Iris pigment epithelial cell (primary cell): ENCODE data around the gene ANAPC2.

Experiments
- DNase-seq: peaks from one replicate; pipeline ENCODE4 v3.0.0-alpha.2; 2011; ENCODE audit warnings: low read depth

Gene ANAPC2, protein sequence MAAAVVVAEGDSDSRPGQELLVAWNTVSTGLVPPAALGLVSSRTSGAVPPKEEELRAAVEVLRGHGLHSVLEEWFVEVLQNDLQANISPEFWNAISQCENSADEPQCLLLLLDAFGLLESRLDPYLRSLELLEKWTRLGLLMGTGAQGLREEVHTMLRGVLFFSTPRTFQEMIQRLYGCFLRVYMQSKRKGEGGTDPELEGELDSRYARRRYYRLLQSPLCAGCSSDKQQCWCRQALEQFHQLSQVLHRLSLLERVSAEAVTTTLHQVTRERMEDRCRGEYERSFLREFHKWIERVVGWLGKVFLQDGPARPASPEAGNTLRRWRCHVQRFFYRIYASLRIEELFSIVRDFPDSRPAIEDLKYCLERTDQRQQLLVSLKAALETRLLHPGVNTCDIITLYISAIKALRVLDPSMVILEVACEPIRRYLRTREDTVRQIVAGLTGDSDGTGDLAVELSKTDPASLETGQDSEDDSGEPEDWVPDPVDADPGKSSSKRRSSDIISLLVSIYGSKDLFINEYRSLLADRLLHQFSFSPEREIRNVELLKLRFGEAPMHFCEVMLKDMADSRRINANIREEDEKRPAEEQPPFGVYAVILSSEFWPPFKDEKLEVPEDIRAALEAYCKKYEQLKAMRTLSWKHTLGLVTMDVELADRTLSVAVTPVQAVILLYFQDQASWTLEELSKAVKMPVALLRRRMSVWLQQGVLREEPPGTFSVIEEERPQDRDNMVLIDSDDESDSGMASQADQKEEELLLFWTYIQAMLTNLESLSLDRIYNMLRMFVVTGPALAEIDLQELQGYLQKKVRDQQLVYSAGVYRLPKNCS

DNA sequence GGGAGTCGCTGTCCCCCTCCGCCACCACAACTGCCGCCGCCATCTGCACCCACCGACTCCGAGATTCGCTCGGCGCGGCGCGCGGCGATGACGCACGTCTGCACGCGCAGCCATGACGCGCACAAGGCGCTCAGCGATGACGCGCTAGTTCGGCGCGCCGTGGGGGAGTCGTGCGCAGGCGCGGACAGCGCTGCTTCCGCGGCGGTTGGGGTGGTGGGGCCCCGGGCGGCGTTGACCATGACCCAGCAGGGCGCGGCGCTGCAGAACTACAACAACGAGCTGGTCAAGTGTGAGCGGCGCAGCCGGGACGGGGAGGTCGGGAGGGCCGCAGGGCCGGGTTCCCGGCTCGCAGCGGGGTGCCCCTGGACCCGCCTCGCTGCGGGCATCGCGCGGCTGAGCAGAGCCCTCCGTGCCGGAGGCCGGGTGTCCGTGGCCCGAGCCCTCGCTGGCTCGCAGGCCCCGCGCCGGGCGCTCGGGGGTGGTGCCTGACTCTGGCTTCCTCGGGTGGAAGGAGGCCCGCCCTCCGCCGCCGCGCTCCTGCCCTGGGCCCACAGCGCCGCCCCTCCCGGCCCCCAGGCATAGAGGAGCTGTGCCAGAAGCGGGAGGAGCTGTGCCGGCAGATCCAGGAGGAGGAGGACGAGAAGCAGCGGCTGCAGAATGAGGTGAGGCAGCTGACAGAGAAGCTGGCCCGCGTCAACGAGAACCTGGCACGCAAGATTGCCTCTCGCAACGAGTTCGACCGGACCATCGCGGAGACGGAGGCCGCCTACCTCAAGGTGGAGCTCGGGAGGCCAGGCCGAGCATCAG, at the start of gene ANAPC2, which contains the start of gene SSNA1:
TSS of gene ANAPC2 (minus strand) at position 71 of the 807 bp plus-strand sequence. CDS start at position 43, 28 bp downstream.
TSS of gene SSNA1 (plus strand) at position 187 of the 807 bp plus-strand sequence. CDS start at position 238, 51 bp downstream.
- peak; percentile 88 for DNase-seq

DNA sequence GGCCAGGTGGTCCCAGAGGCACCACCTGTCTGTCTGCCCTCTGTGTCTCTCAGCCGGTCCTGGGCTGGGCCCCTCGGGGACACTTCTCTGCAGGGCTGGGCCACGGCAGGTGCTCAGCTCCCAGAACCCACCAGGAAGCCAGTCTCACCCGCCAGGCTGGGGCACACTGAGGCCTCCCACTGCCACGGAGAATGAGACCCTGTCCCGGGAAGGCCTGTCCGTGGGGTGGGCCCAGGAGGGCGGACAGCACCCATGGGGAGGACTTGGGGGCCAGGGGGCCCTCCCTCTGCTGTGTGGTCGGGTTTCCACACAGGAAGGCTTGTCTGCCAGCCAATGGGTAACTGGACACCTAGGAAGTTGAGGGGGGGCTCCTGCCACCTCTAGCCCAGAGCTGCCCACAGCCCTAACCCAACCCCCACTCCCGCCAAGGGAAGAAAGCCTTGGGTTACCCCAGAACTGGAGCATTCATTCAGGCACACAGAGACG, 48.6 kb upstream of the ANAPC2 start:
- no peak for DNase-seq

DNA sequence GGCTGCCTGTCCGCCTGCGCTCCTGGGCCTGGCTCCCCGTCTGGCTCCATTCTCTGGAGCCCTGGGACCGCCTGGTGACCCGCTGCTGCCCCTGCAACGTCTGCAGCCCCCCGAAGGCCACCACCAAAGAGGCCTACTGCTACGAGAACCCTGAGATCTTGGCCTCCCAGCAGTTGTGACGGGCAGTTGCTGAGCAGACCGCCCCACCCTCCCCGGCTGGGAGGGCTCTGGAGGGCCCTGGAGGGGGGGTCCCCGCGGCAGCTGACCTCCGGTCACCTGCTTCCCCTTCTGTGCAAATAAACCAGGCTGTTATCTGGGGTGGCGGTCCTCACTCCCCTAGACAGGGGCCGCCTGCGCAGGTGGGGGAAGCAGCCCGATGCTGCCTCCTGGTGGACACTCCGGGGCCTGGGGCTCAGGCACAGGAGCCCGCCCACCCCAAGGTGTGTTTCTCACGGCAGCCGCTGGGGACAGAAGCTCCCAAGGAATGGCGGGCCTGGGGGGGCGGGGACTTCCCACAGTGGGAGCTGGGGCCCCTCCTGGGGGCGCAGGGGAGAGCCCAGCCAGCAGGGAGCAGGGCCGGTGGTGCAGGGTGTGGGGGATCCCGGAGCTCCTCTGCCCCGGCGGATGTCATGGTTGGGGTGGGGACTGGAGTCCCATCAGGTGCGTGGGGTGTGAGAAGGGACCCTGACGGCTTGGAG, 48.0 kb upstream of the ANAPC2 start:
- DNase-seq: peak; percentile 63

DNA sequence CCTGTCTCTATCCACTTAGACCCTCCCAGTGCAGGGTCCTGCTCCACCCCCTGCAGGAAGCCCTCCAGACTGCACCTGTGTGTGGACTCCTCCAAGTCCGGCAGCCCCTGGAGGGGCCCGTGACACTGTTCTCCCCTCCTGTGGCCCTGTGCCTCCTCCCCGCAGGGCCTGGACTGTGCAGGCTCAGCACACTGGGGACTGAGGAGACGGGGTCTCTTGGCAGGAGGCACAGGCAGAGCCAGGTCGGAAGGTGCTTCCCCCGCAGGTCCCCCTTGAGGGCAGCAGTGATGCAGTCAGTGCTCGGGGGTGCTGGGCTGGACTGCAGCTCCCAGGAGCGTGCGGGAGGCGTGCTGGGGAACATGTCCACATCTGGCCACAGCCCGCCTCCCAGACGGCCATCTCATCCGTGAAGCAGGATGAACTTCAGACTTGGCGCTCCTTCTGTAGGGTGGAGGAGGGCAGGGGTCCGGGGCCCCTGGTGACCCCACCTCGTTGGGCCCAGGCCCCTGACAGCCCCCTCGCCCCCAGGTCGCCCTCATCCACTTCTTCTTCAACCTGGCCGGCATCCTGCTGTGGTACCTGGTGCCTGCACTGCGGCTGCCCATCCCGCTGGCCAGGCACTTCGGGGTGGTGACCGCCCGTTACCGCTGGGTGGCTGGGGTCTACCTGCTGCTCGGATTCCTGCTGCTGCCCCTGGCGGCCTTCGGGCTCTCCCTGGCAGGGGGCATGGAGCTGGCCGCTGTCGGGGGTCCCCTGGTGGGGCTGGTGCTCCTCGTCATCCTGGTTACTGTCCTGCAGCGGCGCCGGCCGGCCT, 47.3 kb upstream of the ANAPC2 start:
- no peak for DNase-seq

DNA sequence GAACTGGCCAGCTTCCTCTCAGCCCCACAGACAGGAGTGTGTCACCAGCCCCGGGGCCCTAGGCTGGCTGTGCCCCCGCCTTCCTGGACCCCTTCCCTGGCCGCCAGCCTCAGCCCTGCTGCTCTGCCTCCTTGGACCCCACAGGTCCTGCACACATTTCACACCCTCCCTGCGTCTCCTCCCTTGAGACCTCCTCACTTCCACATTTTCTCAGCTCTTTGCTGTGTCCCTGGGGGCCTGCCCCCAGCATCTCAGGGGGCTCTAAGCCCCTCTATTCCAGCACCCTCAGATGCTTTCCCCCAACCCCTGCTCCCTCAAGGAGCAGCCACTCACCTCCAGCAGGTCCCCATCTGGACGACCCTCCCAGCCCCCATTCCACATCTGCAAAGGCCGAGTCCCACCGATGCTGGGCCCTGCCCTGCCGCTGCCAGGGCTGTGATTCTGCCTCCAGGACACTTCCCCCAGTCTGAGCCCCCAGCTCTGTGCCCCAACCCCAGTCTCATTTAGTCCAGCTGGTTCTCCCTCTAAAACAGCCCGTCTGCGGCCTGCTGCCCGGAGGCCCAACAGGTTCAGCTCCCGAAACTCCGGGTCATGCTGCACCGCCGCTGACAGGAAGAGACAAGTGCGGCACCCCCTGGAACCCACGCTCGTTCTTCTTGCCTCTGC, 46.5 kb upstream of the ANAPC2 start:
- no peak for DNase-seq

DNA sequence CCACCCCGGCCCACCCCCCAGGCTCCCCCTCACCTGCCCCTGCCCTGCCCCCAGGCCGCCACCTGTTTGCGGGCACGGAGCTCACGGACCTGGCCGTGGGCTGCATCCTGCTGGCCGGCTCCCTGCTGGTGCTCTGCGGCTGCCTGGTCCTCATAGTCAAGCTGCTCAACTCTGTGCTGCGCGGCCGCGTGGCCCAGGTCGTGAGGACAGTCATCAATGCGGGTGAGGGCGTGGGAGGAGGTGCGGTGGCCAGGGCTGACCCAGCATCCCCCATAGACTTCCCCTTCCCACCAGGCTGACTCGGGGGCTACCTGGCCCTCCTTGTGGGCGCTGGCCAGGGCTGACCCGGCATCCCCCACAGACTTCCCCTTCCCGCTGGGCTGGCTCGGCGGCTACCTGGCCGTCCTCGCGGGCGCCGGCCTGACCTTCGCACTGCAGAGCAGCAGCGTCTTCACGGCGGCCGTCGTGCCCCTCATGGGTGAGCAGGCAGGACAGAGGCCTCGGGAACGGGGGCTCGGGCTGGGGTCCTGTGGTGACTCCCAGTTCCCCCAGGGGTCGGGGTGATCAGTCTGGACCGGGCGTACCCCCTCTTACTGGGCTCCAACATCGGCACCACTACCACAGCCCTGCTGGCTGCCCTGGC, 45.8 kb upstream of the ANAPC2 start:
- DNase-seq: no peak

DNA sequence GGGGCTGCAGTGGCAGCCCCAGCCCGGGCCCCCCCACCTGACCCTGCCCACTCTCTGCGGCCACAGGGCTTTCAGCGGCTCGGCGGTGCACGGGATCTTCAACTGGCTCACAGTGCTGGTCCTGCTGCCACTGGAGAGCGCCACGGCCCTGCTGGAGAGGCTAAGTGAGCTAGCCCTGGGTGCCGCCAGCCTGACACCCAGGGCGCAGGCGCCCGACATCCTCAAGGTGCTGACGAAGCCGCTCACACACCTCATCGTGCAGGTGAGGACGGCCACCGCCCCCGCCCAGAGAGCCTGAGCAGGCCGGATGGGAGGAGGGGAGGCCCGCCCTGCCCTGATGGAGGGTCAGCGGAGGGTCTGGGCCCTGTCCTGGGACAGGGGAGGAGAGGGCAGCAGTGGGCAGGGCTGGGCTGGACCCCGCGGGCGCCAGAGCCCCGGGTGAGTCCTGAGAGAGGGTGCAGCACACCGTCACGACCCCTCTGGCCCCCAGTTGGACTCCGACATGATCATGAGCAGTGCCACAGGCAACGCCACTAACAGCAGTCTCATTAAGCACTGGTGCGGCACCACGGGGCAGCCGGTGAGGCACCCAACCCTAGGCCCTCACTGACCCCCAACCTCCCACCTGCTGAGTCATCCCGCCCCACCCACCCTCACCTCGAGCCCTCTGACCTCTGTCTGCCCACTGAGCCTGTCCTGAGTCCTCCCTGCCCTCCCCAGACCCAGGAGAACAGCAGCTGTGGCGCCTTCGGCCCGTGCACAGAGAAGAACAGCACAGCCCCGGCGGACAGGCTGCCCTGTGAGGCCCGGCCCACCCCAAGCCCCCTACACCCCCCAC, 45.0 kb upstream of the ANAPC2 start:
- no peak for DNase-seq

DNA sequence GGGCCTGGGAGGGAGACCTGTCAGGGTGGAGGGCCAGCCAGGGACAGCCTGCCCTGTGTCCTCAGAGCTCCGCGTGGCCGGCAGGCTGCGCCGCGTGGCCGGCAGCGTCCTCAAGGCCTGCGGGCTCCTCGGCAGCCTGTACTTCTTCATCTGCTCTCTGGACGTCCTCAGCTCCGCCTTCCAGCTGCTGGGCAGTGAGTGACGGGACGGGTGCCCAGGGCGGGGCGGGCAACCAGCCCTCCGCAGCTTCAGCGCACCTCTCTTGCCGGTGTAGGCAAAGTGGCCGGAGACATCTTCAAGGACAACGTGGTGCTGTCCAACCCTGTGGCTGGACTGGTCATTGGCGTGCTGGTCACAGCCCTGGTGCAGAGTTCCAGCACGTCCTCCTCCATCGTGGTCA, 44.1 kb upstream of the ANAPC2 start:
- no peak for DNase-seq

DNA sequence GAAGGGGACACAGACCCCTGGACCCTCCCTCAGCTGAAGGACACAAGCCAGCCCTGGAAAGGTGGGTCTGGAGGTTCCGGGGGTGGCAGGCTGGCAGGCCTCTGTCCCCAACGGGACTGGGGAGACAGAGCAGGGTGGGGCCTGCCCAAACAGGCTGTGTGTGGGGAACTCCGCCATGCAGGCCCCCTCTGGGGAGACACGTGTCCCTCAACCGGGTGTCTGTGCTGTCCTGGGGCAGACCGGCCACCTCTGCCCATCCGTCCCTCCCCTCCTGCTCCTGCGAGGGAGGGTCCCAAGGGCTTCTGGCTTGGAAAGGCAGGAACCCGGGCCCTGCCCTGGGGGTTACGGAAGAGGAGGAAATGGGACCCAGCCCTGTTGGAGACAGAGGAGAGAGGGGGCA, 43.7 kb upstream of the ANAPC2 start:
- DNase-seq: no peak

DNA sequence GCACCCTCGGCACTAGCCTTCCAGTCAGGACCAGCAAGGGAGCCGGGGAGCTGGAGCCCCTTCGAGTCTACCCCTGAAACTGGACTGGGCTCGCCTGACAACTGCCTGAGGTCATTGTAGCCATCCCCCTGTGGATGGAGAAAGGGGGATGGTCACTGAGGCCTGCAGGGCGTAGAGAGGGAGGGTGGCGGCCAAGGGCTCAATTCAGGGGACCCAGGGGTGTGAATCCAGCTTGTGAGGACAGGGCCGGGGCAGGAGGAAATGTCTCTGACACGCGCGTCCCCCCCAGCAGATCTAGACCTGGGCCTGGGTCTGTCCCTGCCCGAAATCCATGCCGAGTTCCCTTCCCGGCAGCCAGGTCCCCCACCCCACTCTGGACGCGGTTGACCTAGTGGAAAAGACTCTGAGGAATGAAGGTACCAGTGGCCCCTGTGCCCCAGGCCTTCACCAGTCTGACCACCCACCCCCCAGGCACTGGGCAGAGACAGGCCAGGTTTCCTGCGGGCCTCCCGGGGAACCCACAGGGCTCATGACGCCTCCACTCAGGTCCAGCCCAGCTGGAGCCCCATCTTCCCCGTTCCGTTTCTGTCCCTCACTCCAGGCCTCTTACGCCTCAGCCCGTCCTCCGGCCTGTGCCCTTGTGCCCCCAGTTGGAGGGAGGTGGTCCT, 43.1 kb upstream of the ANAPC2 start:
- DNase-seq: no peak

DNA sequence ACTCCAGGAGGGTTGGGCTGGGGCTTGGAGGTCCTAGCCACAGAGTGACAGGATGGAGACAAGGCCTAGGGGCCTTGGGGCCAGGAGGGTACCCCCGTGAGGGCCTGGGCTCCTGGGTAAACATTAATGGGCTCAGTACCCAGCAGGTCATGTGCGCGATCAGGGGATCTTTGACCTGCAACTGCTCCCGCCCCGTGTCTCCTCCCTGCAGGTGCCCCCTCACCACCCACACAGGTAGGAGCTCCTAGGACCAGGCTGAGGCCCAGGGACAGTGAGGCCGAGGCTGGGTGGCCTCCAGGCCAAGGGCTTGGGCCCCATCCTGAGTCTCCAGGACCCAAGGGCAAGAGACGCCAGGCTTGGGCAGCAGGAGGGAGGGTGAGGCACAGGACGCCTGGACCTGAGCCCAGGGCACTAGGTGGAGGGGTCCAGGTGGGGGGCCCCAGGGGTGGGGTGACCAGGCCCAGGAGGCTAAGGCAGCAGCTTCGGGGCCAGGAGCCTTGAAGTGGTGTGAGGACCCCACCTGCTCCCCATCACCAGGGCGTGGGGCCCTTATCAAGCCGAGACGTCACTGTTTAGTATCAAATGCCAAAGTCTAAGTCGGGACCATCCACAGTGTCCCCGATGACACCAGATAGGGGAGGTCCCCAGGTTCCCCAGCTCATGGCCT, 42.5 kb upstream of the ANAPC2 start, which contains the start of gene SLC34A3:
TSS of gene SLC34A3 (plus strand) at position 197 of the 667 bp plus-strand sequence. CDS start 802 bp downstream, outside the sequence.
- DNase-seq: no peak

DNA sequence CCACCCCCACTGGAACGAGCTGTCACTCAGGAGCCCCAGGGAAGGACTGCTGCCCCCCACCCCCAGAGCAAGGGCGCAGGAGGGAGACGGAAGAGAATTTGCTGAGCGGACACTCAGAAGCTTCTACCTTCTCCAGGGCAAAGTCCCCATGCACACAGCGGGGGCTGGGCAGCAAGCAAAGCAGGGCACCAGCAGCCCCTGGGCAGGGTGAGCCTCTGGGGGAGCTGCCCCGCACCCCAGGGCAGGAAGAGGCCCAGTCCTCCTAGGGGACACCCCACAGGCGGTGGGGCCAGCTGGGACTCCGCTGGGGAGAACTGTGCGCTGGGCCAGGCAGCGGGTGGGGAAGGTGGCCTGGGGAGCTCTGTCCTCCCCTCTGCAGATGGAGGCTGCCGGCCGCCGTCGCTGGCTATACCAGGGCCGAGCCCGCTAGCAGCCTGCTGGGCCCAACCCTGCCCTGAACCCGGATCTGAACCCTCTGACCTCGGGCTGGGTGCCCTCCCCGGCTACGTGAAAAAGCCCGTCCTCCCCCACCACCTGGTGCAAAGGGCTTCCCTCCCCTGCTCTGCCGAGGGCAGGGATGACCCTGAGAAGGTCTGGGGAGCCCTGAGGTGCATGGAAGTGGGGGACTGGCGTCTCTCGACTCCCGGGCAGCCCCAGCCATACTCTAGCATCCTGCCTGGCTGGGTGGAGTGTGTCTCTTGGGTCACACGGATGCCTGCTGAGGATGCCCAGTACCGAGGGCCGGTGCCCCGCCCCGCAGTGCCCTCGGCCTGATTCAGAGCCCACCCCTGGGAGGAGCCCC, 41.7 kb upstream of the ANAPC2 start:
- no peak for DNase-seq

DNA sequence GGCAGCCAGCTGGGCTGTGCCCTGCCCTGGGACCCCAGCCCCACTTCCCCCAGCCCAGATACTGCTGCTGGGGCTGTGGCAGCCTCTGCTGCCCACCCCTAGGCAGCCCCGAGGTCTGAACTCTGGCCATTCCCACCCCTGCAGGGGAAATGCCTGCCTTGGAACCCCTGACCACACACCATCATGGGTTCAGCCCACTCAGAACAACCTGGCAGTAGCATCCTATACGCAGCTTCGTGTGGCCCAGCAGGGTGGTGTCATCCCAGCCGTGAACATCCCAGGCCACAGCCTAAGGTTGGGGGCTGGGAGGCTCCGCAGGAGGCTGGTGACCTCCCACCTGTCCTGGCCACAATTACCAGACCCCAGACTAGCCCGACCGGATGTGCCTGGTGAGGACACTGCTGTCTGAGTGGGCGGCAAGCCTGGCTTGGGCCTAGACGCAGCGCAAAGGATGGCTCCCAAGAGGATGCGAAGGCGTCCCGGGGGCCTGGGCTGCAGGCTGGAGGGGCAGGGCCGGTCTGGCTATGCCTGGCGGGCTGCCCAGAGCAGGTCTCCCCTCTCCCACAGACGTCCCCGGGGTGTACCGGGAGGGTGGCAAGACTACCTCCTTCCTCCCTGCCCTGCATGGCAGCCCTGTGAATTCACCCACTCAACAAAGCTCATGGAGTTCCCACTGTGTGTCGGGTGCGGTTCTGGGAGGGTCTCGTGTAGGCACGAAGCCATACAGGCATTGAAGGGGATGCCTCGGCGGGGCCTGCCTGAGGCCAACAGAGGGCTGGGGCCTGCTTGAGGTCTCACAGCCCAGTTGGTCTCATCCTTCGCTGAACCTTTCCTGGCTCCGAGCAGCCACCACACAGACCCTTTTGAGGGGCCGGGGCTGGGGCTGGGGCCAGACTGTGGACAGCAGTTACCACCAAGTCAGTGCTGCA, 40.9 kb upstream of the ANAPC2 start:
- no peak for DNase-seq

DNA sequence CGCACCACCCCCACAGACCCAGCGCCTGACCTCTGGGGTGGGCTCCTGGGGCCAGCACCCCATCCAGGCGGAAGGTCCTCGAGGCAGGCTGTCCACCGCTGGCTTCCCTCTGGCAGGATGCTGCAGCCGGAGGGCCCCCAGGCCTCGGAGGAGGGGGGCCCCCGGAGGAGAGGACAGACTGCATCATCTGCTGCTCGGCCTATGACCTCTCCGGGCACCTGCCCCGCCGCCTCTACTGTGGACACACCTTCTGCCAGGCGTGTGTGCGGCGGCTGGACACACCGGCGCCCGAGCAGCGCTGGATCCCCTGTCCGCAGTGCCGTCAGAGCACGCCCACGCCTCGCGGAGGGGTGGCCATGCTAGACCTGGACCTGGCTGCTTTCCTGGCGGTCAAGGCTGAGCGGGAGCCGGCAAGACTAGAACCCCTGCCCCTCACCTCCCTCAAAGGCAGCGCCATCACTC, 40.2 kb upstream of the ANAPC2 start:
- DNase-seq: no peak

DNA sequence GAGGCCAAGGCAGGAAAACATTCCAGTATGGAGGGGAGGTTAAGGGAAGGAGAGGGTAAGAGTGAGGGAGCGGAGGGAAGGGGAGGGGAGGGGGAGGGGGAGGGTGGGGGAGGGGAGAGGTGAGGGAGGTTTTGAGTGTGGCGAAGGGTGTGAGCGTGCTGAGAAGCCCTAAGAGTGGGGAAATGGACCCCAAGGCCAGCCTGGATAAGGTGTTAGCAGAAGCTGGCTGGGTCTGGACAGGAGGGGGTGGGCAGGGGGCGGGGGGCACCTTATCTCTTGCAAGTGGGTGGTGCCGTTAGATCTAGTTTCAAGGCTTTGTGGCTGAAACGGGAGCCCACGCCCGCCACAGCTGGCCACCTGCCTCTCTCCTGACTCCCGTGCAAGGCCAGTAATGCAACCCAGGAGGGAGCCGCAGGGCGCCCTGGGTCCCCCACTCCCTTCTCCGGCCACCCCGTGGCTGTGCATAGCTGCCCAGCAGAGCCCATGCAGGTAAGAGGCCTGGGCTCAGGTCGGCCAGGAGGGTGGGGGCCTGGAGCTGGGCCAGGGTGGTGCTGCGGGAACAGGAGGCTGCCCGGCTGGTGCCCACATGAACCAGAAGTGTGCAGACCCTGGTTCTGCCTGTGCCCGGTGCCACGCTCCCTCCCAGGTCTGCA, 39.6 kb upstream of the ANAPC2 start:
- DNase-seq: no peak
